ENCODE results near the gene SLC66A1.

SLC66A1 gene

DNA sequence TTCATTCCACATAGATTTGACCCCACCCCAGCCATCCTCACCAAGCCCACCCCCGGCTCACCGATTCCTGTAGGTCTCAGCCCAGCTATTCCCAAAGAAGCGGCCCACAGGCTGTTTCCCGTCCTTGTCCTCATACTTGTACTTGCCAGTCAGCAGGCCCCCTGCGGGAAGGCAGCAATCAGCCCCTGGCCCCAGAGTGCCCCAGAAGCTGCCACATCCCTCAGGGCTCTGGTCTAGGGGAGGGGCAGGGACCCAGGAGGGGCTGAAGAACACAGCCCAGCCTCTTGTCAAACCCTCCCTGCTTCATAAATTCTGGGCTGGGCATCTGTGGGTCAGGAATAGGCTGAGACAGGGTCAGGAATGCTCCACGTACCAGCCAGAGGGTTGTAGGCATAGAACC lies 5.2 kb upstream of the SLC66A1 start:
- DNase-seq: no peak

GRCh38 chr1:19307794-19308508 lies 4.2 kb upstream of the SLC66A1 start:
- no peak for DNase-seq

- DNase-seq: no peak
Observed at GRCh38 chr1:19308509-19308907, 3.6 kb upstream of the SLC66A1 start.

DNA sequence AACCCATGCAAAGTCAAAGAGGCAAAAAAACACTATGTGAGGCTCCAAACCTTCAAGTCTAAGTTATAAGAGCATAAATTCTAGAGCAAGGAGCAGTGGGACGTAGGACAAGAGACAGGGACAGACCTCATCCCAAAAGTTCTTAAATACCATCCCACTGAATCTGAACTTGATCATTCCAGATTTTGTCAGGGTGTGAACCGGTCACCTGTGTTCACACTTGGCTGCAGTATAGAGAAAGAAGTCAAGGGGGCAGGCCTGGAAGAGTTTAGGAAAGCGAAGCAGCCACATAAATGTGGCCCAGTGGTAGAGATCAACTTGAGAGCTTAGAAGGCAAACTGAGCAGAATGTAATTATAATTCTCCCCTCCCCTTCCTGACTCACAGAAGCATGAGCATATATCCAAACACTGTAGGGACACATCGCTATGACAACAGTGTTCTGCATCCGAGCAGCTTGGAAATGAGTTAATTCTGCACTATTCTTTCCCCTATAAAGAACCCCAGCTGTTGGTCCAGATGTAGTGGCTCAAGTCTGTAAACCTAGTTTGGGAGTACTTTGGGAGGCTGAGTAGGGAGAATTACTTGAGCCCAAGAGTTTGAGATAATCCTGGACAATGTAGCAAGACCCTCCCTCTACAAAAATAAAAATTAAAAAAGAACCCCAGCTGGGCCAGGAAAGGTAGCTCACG lies 2.9 kb upstream of the SLC66A1 start:
- DNase-seq: no peak

DNA sequence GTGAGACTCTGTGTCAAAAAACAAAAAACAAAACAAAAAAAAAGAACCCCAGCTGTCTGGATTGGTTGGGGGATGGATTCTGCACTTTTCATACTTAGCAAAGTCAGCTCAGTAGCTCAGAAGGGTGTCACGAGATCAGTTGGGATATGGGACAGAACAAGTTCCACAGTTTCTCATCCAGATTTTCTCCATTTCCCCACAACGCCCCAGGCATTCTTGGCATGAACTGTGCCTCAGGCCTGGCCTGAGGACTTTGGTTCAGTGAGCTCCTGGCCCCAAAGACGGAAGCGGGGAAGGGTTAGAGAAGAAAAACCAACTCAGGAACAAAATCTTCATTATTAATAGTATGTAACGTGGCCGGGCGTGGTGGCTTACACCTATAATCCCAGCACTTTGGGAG lies 2.1 kb upstream of the SLC66A1 start:
- DNase-seq: no peak

GRCh38 chr1:19310720-19311502 lies 1.2 kb upstream of the SLC66A1 start:
- no peak for DNase-seq

- DNase-seq: no peak
Observed at GRCh38 chr1:19311503-19311930, 609 bp upstream of the SLC66A1 start.

- no peak for DNase-seq
Observed at GRCh38 chr1:19312782-19313635, 883 bp downstream of the SLC66A1 start.

DNA sequence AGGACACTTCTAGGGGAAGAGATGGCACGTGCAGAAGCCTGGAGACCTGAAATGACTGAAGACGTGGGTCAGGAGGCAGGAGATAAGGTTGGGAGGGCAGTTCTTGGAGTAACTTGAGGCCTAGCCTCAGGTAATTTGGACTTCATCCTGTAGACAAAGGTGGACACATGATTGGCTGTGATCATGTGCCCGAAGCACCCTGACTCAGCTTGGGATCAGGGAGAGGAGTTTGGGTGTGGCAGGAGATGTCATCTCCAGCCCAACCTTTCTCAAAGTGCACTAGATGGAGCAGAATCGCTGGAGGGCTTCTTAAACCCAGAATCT lies 1.5 kb downstream of the SLC66A1 start:
- DNase-seq: no peak

- no peak for DNase-seq
Observed at GRCh38 chr1:19313961-19314882, 2.1 kb downstream of the SLC66A1 start.

GRCh38 chr1:19315378-19316198 lies 3.5 kb downstream of the SLC66A1 start:
- no peak for DNase-seq

- DNase-seq: no peak
Observed at GRCh38 chr1:19317126-19317910, 5.2 kb downstream of the SLC66A1 start.

DNA sequence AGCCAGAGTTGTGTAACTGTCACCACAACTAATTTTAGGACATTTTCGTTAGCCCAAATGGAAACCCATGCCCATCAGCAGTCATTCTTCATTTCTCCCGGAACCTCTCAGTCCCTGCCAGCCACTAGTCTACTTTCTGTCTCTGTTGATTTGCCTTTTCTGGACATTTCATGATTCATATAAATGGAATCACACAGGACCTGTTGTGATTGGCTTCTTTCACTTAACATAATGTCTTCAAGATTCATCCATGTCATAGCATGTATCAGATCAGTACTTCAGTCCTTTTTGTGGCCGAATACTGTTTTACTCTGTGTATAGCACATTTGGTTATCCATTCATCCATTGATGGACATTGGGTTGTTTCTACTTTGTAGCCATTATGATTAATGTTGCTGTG lies 7.1 kb downstream of the SLC66A1 start:
- no peak for DNase-seq

- no peak for DNase-seq
Observed at GRCh38 chr1:19321071-19321470, 8.9 kb downstream of the SLC66A1 start.

DNA sequence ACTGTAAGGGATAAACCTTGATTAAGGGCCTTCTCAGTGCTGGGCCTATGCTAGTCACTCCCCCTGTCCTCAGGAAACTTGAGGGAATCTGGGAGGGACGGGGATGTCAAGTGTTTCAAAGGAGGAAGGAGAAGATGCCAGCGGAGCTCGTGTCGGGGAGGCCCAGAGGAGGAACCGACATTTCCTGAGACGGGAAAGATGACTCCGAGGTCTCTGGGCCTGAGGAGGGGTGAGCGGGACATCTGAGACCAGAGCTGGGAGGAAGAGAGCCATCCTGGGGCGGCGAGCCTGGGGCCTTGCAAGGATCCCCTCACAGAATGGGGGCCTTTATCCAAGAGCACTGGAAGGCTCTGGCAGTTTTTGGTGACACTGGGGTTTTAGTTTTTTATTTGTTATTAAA lies 10.4 kb downstream of the SLC66A1 start:
- no peak for DNase-seq

DNA sequence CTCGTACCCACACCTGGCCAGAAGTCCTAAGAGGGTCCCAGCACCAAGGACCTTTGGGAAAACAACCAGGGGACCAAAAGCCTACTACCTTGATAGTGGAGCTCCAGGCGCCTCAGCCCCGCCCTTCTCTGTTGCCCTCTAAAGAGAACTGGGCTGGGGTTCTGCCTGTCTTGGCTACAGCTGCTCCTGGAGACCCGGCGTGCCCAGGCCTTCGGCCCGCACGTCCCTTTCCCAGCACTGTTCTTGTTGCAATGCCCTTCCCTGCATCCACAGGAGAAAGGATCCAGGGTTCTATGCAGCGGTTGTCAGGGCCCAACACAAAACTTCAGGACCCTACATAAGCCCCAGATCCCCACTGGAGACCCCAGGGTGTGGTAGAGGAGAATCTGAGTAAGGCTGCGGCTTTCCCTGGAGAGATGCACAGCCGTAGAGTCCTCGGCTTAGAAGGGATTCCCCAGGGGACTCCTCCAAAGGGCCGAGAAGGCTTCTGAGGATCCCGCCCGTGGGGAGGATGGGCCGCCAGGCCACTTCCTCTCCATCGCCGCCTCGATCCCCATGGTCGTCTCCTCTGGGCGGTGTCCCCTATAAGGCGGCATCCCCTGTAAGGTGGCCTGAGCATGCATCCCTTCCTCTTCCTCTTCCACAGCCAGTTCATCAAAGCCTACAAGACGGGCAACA lies 12.0 kb downstream of the SLC66A1 start:
- no peak for DNase-seq

- no peak for DNase-seq
Observed at GRCh38 chr1:19324665-19324990, 12.5 kb downstream of the SLC66A1 start.

- no peak for DNase-seq
Observed at GRCh38 chr1:19325368-19325957, 13.3 kb downstream of the SLC66A1 start.

All from CD4-positive, alpha-beta T cell treated with Interleukin-21 for 1 hour (primary cell).